ENCODE measurements around the gene ACAN.

Gene ACAN

GRCh38 chr15:88792342-88793282 is 10.6 kb upstream of the ACAN start:
- no peak overlapping the region for H3K4me3 ChIP-seq
- TF ChIP-seq EZH2 (IDR thresholded peaks at IDR 0.05), result no peak
- no peak for TF ChIP-seq FOXP2 (optimal IDR thresholded peaks at IDR 0.05; ENCODE audit: control extremely low read depth, extremely low read length, insufficient read depth)
- TF ChIP-seq POLR2AphosphoS5 (IDR thresholded peaks at IDR 0.05; ENCODE audit: borderline replicate concordance, low read depth, low read length), result no peak

GRCh38 chr15:88794001-88794400 is 9.2 kb upstream of the ACAN start:
- TF ChIP-seq EZH2 (IDR thresholded peaks at IDR 0.05) (no peak), POLR2AphosphoS5 (IDR thresholded peaks at IDR 0.05; ENCODE audit: borderline replicate concordance, low read depth, low read length) (no peak), FOXP2 (optimal IDR thresholded peaks at IDR 0.05; ENCODE audit: control extremely low read depth, extremely low read length, insufficient read depth) (no peak)
- DNase-seq (ENCODE audit: low read depth, low spot score), result no peak

More at GRCh38 chr15:88792342-88793282, 10.6 kb upstream of the ACAN start:
- DNase-seq (ENCODE audit: low read depth, low spot score), result no peak
- Histone ChIP-seq H3K36me3 (ENCODE audit: insufficient read depth, low read length) (no peaks in the 10 kb centered on the region), H3K9ac (ENCODE audit: insufficient read length) (no peak overlapping the region), H3K9me3 (ENCODE audit: low read depth, low read length) (no peaks in the 10 kb centered on the region), H3K27ac (no peak overlapping the region)

GRCh38 chr15:88797663-88798339 is 5.4 kb upstream of the ACAN start:
- Histone ChIP-seq H3K4me3 (no peak overlapping the region), H3K9ac (ENCODE audit: insufficient read length) (no peak overlapping the region), H3K36me3 (ENCODE audit: insufficient read depth, low read length) (no peaks in the 10 kb centered on the region), H3K27ac (no peak overlapping the region), H3K9me3 (ENCODE audit: low read depth, low read length) (no peaks in the 10 kb centered on the region)
- no peak for DNase-seq (ENCODE audit: low read depth, low spot score)
- TF ChIP-seq FOXP2 (optimal IDR thresholded peaks at IDR 0.05; ENCODE audit: control extremely low read depth, extremely low read length, insufficient read depth), result no peak
- no peak for TF ChIP-seq EZH2 (IDR thresholded peaks at IDR 0.05)

More at GRCh38 chr15:88794001-88794400, 9.2 kb upstream of the ACAN start:
- no peak overlapping the region for H3K4me3 ChIP-seq
- H3K9ac ChIP-seq (ENCODE audit: insufficient read length), result no peak overlapping the region
- no peaks in the 10 kb centered on the region for H3K36me3 ChIP-seq (ENCODE audit: insufficient read depth, low read length)
- H3K27ac ChIP-seq, result no peak overlapping the region
- no peaks in the 10 kb centered on the region for H3K9me3 ChIP-seq (ENCODE audit: low read depth, low read length)

- Histone ChIP-seq H3K9ac (ENCODE audit: insufficient read length) (no peak overlapping the region), H3K4me3 (no peak overlapping the region), H3K27ac (no peak overlapping the region), H3K9me3 (ENCODE audit: low read depth, low read length) (no peaks in the 10 kb centered on the region), H3K36me3 (ENCODE audit: insufficient read depth, low read length) (no peaks in the 10 kb centered on the region)
- DNase-seq (ENCODE audit: low read depth, low spot score), result no peak
- TF ChIP-seq EZH2 (IDR thresholded peaks at IDR 0.05) (no peak), FOXP2 (optimal IDR thresholded peaks at IDR 0.05; ENCODE audit: control extremely low read depth, extremely low read length, insufficient read depth) (no peak), POLR2AphosphoS5 (IDR thresholded peaks at IDR 0.05; ENCODE audit: borderline replicate concordance, low read depth, low read length) (no peak)
Observed at GRCh38 chr15:88799341-88799740, 3.9 kb upstream of the ACAN start.

- no peak overlapping the region for H3K4me3 ChIP-seq
- DNase-seq (ENCODE audit: low read depth, low spot score), result no peak
- no peak overlapping the region for H3K27ac ChIP-seq
- no peak overlapping the region for H3K9ac ChIP-seq (ENCODE audit: insufficient read length)
- H3K9me3 ChIP-seq (ENCODE audit: low read depth, low read length), result no peaks in the 10 kb centered on the region
- no peaks in the 10 kb centered on the region for H3K36me3 ChIP-seq (ENCODE audit: insufficient read depth, low read length)
- no peak for TF ChIP-seq EZH2 (IDR thresholded peaks at IDR 0.05)
Observed at GRCh38 chr15:88800026-88800425, 3.2 kb upstream of the ACAN start.

- Histone ChIP-seq H3K9ac (ENCODE audit: insufficient read length) (no peak overlapping the region), H3K27ac (no peak overlapping the region), H3K36me3 (ENCODE audit: insufficient read depth, low read length) (no peaks in the 10 kb centered on the region), H3K9me3 (ENCODE audit: low read depth, low read length) (no peaks in the 10 kb centered on the region), H3K4me3 (no peak overlapping the region)
- no peak for DNase-seq (ENCODE audit: low read depth, low spot score)
- TF ChIP-seq POLR2AphosphoS5 (IDR thresholded peaks at IDR 0.05; ENCODE audit: borderline replicate concordance, low read depth, low read length) (no peak), FOXP2 (optimal IDR thresholded peaks at IDR 0.05; ENCODE audit: control extremely low read depth, extremely low read length, insufficient read depth) (no peak), EZH2 (IDR thresholded peaks at IDR 0.05) (no peak)
Observed at GRCh38 chr15:88800738-88801137, 2.5 kb upstream of the ACAN start.

GRCh38 chr15:88802250-88802990 is 816 bp upstream of the ACAN start:
- DNase-seq (ENCODE audit: low read depth, low spot score), result no peak
- no peak overlapping the region for H3K4me3 ChIP-seq
- no peaks in the 10 kb centered on the region for H3K9me3 ChIP-seq (ENCODE audit: low read depth, low read length)
- no peaks in the 10 kb centered on the region for H3K36me3 ChIP-seq (ENCODE audit: insufficient read depth, low read length)
- H3K27ac ChIP-seq, result no peak overlapping the region
- peak; percentile 73 for TF ChIP-seq EZH2 (IDR thresholded peaks at IDR 0.05)
- TF ChIP-seq FOXP2 (optimal IDR thresholded peaks at IDR 0.05; ENCODE audit: control extremely low read depth, extremely low read length, insufficient read depth), result no peak
- no peak overlapping the region for H3K9ac ChIP-seq (ENCODE audit: insufficient read length)

- Histone ChIP-seq H3K4me3 (no peak overlapping the region), H3K9ac (ENCODE audit: insufficient read length) (no peak overlapping the region)
Observed at GRCh38 chr15:88802991-88803240, 320 bp upstream of the ACAN start.

More at GRCh38 chr15:88802991-88803240, 320 bp upstream of the ACAN start:
- DNase-seq (ENCODE audit: low read depth, low spot score), result no peak
- TF ChIP-seq FOXP2 (optimal IDR thresholded peaks at IDR 0.05; ENCODE audit: control extremely low read depth, extremely low read length, insufficient read depth) (no peak), EZH2 (IDR thresholded peaks at IDR 0.05) (no peak), POLR2AphosphoS5 (IDR thresholded peaks at IDR 0.05; ENCODE audit: borderline replicate concordance, low read depth, low read length) (no peak)
- Histone ChIP-seq H3K9me3 (ENCODE audit: low read depth, low read length) (no peaks in the 10 kb centered on the region), H3K27ac (no peak overlapping the region), H3K36me3 (ENCODE audit: insufficient read depth, low read length) (no peaks in the 10 kb centered on the region)

Data from SK-N-MC (cell line).